ENCODE data around the gene SCRN3. TPM values are rescaled to one million over a fixed set of nuclear protein-coding genes. Genes with fewer than 3 reads are reported as not detected.

Gene SCRN3
- polyA plus RNA-seq, 1 experiment, result 22.8 TPM

DNA sequence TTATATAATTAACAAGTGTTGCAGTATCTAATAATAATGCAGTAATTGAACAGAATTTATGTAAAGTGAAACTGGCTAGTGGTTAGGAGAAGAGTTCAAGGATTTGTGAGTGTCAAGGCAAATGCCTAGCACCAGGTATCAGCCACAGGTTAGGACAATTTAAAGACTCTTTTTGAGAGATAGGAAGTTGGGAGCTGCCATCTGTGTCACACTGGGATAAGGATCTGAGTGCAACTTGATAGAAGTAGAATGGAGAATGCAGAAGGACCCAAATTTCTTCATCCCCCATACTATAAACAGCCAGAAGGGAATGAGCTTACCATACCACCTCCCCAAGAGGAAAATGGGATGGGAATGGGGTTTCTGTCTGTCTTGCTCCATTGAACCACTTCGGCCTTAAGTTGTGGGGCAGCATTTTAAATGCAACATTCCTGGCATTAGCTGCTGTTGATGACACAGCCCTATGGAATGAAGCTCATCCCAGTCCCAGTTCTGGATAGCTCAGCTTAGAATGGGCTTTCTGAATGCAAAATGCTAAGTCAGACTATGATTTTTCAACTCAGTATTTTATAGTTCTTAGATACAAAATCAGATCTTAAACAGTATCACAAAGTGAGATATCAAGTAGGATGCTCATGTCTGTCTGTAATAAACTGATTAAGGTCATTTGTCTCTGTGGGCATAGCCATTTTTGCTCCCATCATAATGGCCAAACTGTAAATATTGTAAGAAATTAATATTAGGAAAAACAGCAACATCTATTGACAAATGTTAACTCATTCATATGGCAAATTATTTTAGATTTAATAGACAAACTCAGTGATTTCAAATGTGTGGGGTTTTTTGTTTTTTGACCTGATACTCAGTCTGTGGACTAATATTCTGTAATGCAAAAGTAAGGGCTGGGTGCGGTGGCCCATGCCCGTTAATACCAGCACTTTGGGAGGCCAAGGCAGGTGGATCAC lies 47.3 kb downstream of the SCRN3 start:
- Histone ChIP-seq H3K27me3 (ENCODE audit: control insufficient read depth, insufficient read depth, low read length) (no peaks in the 10 kb centered on the region), H3K27ac (ENCODE audit: low read depth, low read length) (peak overlapping the region; percentile 48), H3K4me3 (ENCODE audit: low read depth, low read length) (no peak overlapping the region), H3K9me3 (ENCODE audit: control insufficient read depth, insufficient read depth, low read length) (no peaks in the 10 kb centered on the region)
- DNase-seq (ENCODE audit: low read depth, low spot score), result peak; percentile 64
- TF ChIP-seq, protein P1, sequence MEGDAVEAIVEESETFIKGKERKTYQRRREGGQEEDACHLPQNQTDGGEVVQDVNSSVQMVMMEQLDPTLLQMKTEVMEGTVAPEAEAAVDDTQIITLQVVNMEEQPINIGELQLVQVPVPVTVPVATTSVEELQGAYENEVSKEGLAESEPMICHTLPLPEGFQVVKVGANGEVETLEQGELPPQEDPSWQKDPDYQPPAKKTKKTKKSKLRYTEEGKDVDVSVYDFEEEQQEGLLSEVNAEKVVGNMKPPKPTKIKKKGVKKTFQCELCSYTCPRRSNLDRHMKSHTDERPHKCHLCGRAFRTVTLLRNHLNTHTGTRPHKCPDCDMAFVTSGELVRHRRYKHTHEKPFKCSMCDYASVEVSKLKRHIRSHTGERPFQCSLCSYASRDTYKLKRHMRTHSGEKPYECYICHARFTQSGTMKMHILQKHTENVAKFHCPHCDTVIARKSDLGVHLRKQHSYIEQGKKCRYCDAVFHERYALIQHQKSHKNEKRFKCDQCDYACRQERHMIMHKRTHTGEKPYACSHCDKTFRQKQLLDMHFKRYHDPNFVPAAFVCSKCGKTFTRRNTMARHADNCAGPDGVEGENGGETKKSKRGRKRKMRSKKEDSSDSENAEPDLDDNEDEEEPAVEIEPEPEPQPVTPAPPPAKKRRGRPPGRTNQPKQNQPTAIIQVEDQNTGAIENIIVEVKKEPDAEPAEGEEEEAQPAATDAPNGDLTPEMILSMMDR (IDR thresholded peaks at IDR 0.05; ENCODE audit: low read depth, low read length), result no peak
- CTCF ChIA-PET, result interaction anchor here (0.6 to 1.0 kb wide), 3 partner anchors 20 to 1050 kb away, joined by 3 to 4 read pairs (median 4); no protein-coding TSS in a partner anchor
- POLR2A ChIA-PET, result no interaction called here

- no peaks in the 10 kb centered on the region for H3K27me3 ChIP-seq (ENCODE audit: control insufficient read depth, insufficient read depth, low read length)
- TF ChIP-seq, protein P1 (IDR thresholded peaks at IDR 0.05; ENCODE audit: low read depth, low read length), result no peak
- no peaks in the 10 kb centered on the region for H3K9me3 ChIP-seq (ENCODE audit: control insufficient read depth, insufficient read depth, low read length)
- POLR2A ChIA-PET, result interaction anchor here (1.0 kb wide), 1 partner anchor 49 kb away, joined by 4 read pairs; the partner anchor contains the start of gene SCRN3
- H3K4me3 ChIP-seq (ENCODE audit: low read depth, low read length), result no peak overlapping the region
- no peak for DNase-seq (ENCODE audit: low read depth, low spot score)
- CTCF ChIA-PET, result no interaction called here
- no peak overlapping the region for H3K27ac ChIP-seq (ENCODE audit: low read depth, low read length)
These were observed 49.2 kb downstream of the SCRN3 start for GRCh38 chr2:174444761-174445160.

DNA sequence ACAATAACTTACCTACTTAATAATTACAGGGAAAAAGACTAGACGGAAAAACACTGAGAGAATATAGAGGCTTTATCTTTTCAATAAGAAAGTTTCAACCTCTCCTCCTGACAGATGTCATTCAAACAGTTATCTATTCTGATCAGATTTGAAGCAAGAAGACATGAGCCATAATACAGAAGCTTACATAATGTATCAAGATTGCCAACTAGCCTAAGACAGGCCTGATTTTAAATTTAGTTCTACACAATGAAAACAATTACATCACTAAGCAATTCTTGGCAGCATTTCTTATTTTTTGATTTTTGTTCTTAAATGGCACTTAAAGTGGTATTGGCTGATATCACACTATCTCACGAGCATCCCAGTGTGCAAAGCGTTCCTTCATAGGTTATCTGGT lies 49.7 kb downstream of the SCRN3 start:
- ChIA-PET CTCF (interaction anchor here (2.2 kb wide), 1 partner anchor 17 kb away, joined by 15 read pairs; no protein-coding TSS in a partner anchor), POLR2A (no interaction called here)
- Histone ChIP-seq H3K9me3 (ENCODE audit: control insufficient read depth, insufficient read depth, low read length) (no peaks in the 10 kb centered on the region), H3K27me3 (ENCODE audit: control insufficient read depth, insufficient read depth, low read length) (no peaks in the 10 kb centered on the region), H3K27ac (ENCODE audit: low read depth, low read length) (no peak overlapping the region), H3K4me3 (ENCODE audit: low read depth, low read length) (no peak overlapping the region)
- TF ChIP-seq, protein P1 (IDR thresholded peaks at IDR 0.05; ENCODE audit: low read depth, low read length), result no peak
- no peak for DNase-seq (ENCODE audit: low read depth, low spot score)

GRCh38 chr2:174446531-174446930 lies 51.0 kb downstream of the SCRN3 start:
- Histone ChIP-seq H3K27ac (ENCODE audit: low read depth, low read length) (no peak overlapping the region), H3K9me3 (ENCODE audit: control insufficient read depth, insufficient read depth, low read length) (no peaks in the 10 kb centered on the region), H3K4me3 (ENCODE audit: low read depth, low read length) (no peak overlapping the region), H3K27me3 (ENCODE audit: control insufficient read depth, insufficient read depth, low read length) (no peaks in the 10 kb centered on the region)
- no peak for DNase-seq (ENCODE audit: low read depth, low spot score)
- TF ChIP-seq, protein P1 (IDR thresholded peaks at IDR 0.05; ENCODE audit: low read depth, low read length), result no peak
- POLR2A ChIA-PET, result no interaction called here
- CTCF ChIA-PET, result interaction anchor here (0.6 to 2.2 kb wide), 4 partner anchors 15 to 283 kb away, joined by 3 to 15 read pairs (median 4); no protein-coding TSS in a partner anchor

DNA sequence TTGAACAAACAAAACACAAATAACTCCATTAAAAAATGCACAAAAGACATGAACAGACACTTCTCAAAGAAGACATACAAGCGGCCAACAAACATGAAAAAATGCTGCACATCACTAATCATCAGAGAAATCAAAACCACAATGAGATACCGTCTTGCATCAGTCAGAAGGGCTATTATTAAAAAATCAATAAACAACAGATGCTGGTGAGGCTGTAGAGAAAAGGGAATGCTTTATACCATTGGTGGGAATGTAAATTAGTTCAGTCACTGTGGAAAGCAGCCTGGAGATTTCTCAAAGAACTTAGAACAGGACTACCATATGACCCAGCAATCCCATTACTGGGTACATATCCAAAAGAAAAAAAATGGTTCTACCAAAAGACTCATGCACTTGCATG lies 53.5 kb downstream of the SCRN3 start:
- TF ChIP-seq, protein P1 (IDR thresholded peaks at IDR 0.05; ENCODE audit: low read depth, low read length), result no peak
- no peak for DNase-seq (ENCODE audit: low read depth, low spot score)
- H3K9me3 ChIP-seq (ENCODE audit: control insufficient read depth, insufficient read depth, low read length), result no peaks in the 10 kb centered on the region
- H3K4me3 ChIP-seq (ENCODE audit: low read depth, low read length), result no peak overlapping the region
- no peaks in the 10 kb centered on the region for H3K27me3 ChIP-seq (ENCODE audit: control insufficient read depth, insufficient read depth, low read length)
- CTCF ChIA-PET, result no interaction called here
- POLR2A ChIA-PET, result no interaction called here
- H3K27ac ChIP-seq (ENCODE audit: low read depth, low read length), result no peak overlapping the region

All from AG04450 (cell line).